ENCODE results near the gene NFKB1.

NFKB1 gene

DNA sequence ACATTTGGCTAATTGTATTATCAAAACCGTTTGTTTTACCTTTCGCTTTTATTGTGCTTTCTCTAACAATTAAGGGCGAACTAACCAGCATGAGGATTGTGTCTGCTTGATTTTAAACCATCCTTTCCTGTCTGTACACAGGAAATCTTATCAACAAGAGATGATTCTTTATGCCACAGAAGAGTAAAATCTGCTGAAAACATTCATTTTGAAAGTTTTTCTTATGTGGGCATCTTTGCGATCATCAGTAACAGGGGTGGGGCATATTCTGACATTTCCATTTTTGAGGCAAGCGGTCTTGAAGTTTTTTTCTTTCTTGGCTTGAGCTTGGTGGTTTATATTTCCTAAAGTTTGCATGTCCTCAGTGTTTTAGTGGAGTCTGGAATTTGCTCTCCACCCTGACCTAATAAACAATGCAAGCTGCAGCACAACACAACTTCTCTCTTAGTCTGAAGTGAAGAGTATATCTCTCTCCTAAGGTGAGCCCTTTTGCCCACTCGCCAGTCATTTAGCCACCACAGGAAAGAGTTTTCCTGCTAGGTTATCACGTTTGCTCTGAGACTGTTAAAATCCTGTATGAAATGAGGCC, 26.6 kb downstream of the NFKB1 start:
- DNase-seq (ENCODE audit: low read depth in 1 of 2, low spot score in 1 of 2): no peak

DNA sequence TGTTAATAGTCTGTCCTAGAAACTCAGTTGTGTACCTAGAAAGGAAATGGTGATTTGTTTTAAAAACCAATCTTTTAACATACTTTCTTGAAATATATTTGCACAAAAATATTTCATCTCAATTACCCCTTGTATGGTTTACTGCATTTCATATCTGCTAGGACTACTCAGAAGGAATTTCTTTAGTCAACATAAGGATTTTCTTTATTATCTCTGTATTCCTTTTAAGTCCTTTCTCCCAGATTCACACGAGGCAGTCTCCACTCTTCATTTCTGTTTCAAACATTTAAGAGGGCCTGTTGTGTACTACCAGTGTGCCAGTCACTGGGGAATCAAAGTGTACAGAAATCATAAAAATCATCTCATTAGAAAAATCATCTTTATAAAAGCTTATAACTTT, 28.8 kb downstream of the NFKB1 start:
- DNase-seq (ENCODE audit: low read depth in 1 of 2, low spot score in 1 of 2): no peak

DNA sequence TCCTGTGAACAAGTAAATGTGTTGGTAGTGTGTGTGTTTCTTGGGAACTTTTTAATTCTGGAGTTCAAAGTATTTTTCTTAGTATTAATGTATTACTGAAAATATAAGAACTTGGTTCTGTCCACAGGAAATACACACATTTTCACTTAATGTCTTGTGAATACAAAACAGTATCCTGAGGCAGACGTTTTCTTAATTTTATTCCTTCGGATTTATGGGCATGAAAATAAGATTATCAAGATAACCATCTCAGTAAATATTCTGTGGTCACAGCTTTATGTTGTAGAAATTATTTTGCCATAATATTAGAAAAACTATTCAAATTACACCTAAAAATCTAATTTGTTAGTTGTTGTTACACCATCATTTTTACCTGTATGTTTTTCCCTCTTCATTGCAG, 29.8 kb downstream of the NFKB1 start:
- DNase-seq (ENCODE audit: low read depth in 1 of 2, low spot score in 1 of 2): no peak

DNA sequence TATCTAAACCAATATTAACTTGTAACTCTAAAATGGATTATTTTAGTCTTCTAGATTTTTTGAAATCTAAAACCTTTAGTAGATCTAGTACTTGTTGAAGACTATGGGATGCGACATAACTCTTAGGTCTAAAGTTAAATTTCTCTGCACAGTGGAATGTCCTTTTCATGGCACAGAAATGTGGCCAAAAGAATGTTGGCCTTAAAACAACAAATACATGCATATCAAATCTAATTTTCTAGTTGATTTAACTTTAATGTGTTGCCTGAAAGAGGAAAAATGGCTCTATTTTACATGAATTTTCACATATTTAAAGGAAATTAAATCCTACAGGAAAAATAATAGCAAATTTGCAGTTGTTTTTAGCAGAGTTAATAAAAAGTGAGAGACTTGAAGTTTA, 30.3 kb downstream of the NFKB1 start:
- DNase-seq (ENCODE audit: low read depth in 1 of 2, low spot score in 1 of 2): no peak

DNA sequence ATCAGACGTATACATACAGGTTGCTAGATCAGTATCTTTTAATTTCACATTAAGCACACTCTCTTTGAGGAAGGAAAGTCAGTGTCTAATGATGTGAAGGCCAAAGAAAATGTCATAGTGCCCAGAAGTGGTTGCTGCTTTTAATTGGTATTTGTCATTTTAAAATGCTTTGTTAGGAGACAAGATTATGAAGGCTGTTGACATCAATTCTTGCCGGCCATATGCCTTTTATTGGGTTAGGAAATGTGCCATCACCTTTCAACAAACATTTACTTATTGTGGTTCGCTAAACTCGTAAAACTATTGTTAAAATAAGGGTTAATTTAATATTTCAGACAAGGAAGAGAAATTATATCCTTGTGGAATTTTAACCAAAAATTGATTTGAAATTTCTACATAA, 32.2 kb downstream of the NFKB1 start:
- DNase-seq (ENCODE audit: low read depth in 1 of 2, low spot score in 1 of 2): no peak

DNA sequence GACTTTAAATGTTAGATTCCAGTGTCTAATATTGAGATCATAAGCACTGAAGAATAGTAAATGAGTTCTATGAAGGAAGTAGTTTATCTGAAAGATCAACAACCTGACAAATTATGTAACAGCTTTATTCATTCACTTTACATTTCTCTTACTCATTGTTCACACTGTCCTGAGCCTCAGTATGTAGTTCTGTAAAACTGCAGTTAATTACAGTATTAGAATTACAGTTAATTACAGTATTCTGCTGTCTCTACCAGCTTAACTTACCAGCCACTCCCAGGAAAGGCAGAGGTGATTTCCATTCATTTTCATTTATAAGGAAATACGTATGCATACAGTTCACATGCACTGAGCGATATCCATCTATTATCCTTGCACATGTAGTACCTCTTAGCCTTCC, 32.7 kb downstream of the NFKB1 start:
- no peak for DNase-seq (ENCODE audit: low read depth in 1 of 2, low spot score in 1 of 2)

DNA sequence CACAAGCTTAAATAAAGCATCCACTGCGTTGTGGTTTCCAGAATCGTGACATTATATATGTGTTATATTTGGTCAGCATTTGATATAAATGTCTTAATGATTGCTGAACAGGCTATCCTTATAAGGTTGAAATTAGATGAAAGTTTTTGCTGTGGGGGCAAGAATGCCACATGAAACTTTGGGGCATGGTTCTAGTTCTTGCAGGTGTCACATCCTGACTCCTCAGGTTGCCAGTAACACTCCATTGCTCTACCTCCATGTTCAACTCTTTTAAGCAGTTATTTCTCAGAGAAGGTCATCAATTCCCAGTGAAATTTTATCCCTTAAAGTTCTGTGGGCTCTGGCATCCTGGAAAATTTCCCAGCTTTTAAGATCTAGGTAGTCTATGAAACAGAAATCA, 33.7 kb downstream of the NFKB1 start:
- DNase-seq (ENCODE audit: low read depth in 1 of 2, low spot score in 1 of 2): no peak

DNA sequence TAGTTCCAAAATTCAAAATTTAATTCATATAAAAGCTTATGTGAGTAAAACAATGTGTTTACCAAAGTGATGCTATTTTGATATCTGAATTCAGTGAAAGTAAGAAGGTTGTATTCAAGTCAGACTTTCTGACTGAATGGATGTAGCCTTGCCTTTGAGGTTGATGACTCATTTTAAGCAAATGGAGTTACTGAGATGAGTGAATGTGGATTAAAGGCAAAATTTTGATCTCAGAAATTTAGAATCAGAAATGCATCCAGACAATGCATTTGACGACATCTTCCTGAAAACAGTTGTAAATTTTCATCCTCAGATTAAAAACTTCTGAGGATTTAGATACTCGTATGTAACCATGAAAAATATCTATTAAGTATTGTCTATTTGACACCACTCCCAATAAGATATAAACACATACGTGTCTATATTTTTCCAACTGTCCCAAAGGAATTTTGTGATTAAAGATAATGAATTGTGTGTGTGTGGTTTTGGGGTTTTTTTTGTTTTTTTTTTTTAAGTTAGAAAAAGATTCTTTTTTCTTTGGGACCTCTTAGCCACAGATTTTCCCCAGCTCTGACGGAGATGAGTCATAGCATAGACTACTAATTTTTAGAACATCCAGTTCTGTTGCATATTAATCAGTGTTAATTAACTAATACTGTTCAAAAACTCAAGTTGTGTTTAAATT, 34.4 kb downstream of the NFKB1 start:
- no peak for DNase-seq (ENCODE audit: low read depth in 1 of 2, low spot score in 1 of 2)

DNA sequence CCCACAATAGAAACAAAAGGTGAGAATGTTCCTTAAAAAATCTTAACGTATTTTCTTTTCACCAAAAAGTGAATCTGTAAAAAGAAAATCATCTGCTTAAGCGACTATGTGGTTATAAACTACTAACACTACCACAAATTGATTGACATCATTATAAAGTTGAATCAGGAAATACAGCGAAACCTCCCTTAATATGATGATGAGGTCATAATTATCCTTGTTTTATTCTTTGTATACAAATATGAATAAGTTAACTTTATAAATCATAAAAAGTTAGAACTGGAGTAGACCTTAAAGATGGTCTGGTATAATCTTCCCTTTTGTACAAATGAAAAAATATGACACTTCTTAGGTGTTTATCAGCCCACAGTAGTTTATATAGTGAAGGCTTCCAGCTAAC, 35.6 kb downstream of the NFKB1 start:
- no peak for DNase-seq (ENCODE audit: low read depth in 1 of 2, low spot score in 1 of 2)

DNA sequence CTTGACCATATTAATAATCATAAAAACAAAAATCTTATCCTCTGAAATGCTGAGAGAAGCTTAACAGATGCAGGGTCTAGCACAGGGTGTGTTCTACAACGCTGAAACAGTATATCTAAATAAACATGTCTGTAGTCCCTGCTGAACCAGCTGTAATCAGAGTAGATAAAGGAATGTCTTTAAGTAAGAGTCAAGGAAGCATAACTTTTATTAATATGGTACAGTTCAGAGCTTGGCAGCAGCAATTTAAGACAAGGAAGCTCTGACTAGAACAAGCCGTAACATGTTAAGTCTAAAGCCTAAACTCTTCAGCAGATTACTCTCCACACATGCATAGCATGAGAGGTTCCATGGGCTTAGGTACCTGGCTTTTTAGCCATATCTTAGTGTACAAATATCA, 36.1 kb downstream of the NFKB1 start:
- no peak for DNase-seq (ENCODE audit: low read depth in 1 of 2, low spot score in 1 of 2)

DNA sequence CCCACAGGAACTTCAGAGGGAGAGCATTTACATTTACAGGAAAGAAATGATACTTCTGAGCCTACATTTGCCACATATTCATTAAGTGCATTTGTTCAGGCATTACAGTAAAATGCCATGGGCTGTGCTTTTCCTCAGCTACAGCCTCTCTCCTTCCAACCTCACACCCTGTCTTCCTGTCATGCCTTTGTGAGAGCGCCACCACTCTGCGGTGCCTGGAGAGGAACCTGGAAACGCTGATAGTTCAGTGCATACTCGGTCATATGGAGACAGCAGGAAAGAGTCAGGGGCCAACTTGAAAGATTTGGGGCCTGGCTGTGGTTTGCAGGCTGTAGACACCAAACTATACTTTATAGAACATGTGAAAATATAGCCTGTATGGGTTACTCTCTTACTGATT, 40.5 kb downstream of the NFKB1 start:
- DNase-seq (ENCODE audit: low read depth in 1 of 2, low spot score in 1 of 2): no peak

DNA sequence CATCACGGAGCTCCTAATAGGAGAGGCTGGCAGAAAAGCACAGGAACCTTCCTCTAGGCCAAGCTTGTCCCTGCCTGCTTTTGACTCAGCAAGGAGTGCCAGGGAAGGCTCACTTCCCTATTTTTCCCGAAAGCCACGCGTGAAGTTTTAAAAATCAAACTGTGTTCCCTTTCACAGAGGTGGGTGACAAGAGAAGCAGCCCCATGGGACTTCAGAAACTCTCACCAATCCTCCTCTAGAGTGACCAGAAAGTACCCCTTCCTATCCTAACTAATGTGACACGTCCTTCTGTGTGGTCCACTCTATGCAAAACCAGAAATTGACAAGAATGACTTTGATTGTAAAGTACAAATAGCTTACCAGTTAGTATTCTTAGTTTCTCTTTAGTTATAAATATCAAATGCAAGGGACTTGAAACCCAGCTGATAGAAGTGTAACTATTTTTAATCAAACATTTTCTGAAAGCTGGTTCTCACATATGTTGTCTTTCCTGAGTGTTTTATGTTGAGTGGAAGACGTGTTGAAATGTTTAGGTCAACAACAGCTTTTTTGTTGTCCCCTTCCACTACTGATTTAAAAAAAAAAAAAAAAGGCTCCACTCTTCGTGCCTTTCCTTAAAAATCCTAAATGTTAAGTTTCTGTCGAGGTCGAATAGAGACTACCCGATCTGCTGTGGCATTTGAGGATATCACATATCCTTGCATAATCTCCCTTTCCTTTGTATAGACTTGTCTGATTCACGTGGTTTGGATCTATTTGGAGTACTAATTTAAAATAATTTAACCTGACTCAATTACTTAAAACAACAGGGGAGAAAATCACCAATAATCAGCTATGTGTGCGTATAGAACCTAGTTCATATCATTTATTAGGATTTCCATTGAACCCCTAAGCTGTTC, 42.1 kb downstream of the NFKB1 start:
- DNase-seq (ENCODE audit: low read depth in 1 of 2, low spot score in 1 of 2): no peak

DNA sequence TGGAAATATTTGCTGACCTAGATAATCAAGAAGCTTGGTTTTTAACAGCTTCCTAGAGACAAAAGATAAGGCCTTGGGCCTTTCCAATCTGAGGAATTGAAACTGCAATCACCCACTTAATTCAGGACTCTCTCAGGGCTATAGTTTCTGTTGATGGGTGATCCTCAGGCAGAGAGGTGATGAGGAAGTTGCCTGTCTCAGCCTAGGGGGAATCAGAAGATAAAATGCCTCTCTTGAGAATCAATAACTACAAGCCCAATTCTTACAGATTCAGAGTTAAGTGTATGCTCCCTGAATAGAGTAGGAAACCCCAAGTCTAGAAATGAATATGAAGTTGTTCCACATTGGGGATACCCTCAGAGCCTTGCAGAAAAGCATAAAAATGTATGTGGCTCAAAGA, 45.5 kb downstream of the NFKB1 start:
- no peak for DNase-seq (ENCODE audit: low read depth in 1 of 2, low spot score in 1 of 2)

DNA sequence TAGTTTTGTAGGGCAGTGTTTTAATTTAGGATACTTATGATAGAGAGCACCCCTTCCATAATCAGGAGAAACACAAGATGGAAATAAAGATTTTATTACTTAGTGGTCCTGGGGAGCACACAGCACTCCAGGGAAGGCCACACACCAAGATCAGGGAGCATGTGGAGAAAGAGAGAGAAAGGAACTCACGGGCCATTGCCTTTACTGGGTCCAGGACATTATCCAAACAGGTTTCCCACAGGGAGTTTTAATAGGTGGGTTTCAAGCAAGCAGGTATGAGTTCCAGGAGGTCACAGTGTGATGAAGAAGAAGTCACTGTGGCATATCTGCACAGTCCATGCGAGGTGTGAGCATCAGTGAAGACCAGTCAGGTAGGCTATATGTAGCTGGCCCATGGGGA, 46.8 kb downstream of the NFKB1 start:
- DNase-seq (ENCODE audit: low read depth in 1 of 2, low spot score in 1 of 2): no peak

DNA sequence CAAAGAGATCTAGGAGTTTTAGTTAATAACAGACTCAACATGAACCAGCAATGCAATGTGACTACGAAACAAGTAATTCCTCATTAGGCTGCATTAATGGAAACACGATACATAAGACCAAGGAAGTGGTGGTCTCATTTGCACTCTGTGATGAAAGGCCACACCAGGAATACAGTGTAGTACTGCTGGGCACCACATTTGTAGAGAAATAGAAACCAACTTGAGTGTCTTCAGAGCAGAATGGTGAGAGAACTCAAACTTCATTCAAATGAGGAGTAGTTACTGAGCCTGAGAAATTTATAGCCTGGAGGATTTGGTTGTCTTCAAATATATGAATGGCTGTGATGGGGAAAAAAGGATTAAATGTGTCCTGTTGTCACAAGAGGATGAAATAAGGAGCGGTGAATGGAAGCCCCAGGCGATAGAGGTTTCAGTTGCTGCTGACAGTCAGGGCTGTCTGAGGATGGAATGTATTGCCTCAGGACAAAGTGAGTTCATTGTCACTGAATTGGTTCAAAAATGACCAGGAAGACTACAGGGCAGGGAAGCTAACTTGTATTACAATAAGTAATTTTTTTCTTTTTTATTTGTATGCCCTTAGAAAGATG, 50.9 kb downstream of the NFKB1 start:
- DNase-seq (ENCODE audit: low read depth in 1 of 2, low spot score in 1 of 2): no peak

DNA sequence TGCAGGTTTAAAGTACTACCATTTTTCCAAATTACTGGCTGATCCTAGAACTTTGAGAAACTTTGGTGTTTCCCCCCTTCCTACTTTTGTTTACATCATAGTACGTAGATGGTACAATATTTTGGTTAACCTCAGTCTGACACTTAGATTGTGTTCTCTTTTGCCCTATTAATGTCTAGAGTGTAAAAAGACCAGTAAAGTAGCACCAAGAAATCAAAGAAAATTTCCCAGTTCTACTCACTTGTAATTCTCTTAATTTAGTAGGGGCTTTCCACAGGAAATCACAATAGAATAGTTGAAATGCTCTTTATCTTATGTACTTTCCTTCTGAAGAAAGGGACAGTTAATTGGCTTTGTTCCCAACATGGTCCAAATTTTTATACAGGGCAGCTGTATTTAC, 51.6 kb downstream of the NFKB1 start:
- DNase-seq (ENCODE audit: low read depth in 1 of 2, low spot score in 1 of 2): no peak

DNA sequence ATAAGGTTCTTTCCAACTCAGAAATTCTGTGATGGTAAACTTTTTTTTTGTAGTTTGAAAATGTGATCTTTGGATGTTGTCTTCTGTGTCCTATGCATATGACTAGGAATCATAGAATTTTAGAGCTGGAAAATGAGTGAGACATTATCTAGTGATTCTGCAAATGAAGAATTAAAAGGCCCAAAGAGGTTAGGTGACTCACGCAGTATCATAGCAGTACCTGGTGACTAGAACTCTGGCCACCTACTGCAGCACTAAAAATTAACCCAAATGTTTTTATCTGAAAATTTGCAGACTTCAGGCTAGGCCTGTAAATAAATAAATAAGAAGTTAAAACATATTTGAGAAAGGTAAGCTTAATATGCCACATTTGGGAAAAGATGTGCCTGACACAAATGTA, 52.8 kb downstream of the NFKB1 start:
- DNase-seq (ENCODE audit: low read depth in 1 of 2, low spot score in 1 of 2): no peak

DNA sequence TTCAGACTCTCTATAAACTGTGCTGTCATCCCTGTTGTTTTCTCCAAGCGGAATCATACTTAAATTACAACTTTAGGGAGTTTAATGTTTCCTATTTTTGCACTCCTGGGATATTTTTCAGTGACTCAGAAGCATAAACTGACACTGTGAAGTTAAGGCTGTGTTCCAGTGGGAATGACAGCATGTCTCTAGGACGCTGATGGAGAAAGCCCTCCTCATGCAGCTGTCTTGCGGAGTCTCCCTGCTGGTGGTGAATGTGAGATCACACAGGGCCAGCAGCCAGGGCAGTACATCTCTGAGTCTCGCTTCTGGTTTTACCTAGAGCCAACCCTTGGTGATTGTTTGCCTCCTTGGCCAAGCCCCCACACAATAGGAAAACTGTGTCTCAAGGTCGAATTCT, 53.3 kb downstream of the NFKB1 start:
- no peak for DNase-seq (ENCODE audit: low read depth in 1 of 2, low spot score in 1 of 2)

DNA sequence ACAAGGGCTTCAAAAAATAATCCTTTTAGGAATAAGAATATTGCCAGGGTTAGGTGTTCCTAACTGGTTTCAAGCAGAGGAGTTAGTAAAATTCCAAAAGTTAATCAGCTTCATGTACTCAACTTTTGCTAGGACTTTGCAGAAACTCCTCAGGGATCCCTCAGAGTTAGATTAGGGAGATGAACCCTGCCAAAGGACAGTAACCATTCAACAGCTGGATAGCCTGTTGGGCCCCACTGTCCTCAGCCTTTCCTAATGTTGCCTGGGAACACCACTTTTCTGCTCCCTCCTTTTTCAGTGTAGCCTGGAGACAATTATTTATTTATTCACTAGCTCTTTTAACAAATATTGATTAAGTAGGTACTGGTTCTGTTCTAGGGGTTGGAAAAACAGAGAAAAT, 53.8 kb downstream of the NFKB1 start:
- DNase-seq (ENCODE audit: low read depth in 1 of 2, low spot score in 1 of 2): no peak

DNA sequence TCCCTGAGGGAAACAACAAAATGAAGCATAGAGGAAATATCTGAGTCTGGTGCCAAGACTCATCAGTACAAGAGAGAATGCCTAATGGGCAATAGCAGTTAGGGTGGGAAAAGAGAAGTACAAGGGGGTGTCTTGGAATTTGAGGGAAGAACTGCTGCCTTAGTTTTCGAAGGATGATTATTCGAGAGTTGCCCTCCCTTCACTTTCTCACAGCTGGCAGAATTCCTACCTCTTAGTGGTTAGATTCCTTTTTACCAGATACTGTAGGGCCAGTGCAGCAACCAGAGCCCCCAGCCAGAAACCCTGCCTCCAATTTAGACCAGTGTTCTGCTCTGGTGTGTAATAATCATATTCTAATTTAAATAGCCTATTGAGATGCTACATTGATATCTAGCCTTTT, 56.5 kb downstream of the NFKB1 start:
- no peak for DNase-seq (ENCODE audit: low read depth in 1 of 2, low spot score in 1 of 2)

DNA sequence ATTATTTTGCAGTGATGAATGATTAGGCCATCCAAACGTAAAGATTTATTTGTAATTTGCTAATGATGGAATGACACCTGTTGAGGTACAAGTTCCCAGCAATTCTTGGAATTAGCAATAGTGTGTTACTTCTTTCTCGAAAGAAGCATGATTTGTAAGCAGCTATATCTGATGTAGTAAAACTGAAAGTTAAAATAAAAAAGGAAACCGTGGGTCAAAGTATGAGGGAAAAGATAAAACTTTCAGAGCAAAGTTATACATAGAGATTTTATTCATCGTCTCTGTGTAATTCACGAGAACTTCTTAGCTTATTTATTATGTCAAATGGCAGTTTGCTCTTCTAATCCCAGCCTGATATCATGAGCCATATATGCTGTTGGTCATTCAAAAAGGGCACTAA, 59.0 kb downstream of the NFKB1 start:
- no peak for DNase-seq (ENCODE audit: low read depth in 1 of 2, low spot score in 1 of 2)

All from activated T-helper 1 cell treated with anti-CD3 and anti-CD28 coated beads, Interleukin-2, amount 50 U/mL, for 16 hours (primary cell).